ENCODE measurements around the gene TIMM44.

The TIMM44 gene

DNA sequence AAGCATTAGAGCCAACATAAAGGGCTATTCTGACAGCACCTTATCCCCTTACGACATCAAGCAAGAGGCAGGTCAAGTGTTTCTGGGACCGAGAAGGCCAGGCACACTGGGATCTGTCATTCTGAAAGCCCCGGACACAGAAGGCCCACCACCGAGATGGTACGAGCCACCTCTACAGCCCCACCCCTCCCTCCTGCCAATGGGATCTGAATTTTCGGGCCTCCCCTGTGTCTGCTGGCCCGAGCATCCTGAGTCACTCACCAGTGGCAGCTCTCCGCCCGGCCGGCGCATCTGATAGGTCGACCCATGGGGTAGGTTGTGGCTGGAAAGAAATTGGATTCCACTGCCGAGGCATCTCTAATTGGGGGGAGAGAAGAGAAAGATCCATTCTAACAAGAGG, 2.6 kb downstream of the TIMM44 start:
- in situ Hi-C loops (cut with MboI; ENCODE audit: low sequenced_read_pairs, unreplicated experiment) = no loop called here
- no peak for DNase-seq (ENCODE audit: low spot score)
- TF ChIP-seq, protein P1, sequence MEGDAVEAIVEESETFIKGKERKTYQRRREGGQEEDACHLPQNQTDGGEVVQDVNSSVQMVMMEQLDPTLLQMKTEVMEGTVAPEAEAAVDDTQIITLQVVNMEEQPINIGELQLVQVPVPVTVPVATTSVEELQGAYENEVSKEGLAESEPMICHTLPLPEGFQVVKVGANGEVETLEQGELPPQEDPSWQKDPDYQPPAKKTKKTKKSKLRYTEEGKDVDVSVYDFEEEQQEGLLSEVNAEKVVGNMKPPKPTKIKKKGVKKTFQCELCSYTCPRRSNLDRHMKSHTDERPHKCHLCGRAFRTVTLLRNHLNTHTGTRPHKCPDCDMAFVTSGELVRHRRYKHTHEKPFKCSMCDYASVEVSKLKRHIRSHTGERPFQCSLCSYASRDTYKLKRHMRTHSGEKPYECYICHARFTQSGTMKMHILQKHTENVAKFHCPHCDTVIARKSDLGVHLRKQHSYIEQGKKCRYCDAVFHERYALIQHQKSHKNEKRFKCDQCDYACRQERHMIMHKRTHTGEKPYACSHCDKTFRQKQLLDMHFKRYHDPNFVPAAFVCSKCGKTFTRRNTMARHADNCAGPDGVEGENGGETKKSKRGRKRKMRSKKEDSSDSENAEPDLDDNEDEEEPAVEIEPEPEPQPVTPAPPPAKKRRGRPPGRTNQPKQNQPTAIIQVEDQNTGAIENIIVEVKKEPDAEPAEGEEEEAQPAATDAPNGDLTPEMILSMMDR (IDR thresholded peaks at IDR 0.05; ENCODE audit: borderline replicate concordance, control extremely low read depth, extremely low read depth, insufficient read depth, missing control alignments) = no peak

DNA sequence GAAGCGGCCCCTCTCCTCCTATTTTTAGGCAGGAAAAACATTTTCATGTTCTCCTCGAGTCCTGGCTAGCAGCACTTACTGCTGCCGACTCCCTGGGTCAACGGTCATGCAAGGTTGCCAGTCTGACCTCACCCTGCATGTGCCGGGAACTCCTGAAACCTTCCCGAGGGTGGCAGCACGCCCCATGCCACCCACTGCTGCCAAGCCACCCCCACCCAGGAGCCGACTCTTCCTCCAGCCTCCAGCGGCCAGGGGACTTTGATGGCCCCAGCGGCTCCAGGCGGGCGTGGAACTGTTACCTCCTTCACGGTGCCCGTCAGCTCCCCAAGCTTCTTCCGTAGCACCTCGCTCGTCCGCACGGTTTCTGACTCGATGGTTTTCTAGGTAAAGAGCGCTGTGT, 8.7 kb downstream of the TIMM44 start:
- no peak for DNase-seq (ENCODE audit: low spot score)
- TF ChIP-seq, protein P1 (IDR thresholded peaks at IDR 0.05; ENCODE audit: borderline replicate concordance, control extremely low read depth, extremely low read depth, insufficient read depth, missing control alignments) = no peak
- in situ Hi-C loops (cut with MboI; ENCODE audit: low sequenced_read_pairs, unreplicated experiment) = no loop called here

DNA sequence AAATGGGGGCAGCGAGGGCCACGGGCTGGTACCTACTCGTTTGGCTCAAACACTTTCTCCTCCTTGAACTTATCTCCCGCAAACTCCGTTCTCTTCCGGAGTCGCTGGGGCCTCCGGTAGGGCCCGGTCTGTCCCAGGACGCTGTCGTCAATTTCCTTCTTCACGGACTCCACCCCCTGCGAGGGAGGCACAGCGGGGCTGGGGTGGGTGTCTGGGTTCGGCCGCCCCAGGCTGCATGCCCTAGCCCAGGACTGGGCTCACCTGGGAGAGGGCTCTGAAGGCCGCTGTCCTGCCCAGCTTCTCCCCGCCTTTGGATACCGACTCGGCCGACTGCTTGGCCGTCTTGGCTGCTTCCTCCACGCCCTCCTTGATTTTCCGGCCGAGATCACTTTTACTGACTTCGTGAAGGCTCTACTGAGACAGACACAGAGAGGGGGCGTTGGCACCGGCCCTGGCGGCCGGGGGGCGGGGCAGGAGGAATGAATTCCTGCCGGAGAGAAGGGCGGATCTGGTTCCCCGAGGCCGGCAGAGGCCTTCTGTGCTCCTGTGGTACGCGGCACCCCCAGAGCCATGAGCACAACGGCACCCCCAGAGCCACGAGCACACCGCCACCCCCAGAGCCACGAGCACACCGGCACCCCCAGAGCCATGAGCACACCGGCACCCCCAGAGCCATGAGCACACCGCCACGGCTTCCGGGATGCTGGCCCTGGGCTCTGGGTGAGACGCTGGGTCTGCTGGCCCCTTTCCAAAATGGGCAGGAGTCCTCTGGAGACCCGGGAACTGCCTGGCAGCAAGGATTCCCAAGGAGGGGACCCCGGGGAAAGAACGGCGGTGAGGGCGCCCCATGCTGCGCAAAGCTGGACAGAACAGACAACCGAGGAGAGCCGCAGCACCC, 9.4 kb downstream of the TIMM44 start:
- DNase-seq (ENCODE audit: low spot score) = no peak
- TF ChIP-seq, protein P1 (IDR thresholded peaks at IDR 0.05; ENCODE audit: borderline replicate concordance, control extremely low read depth, extremely low read depth, insufficient read depth, missing control alignments) = no peak
- in situ Hi-C loops (cut with MboI; ENCODE audit: low sequenced_read_pairs, unreplicated experiment) = no loop called here

DNA sequence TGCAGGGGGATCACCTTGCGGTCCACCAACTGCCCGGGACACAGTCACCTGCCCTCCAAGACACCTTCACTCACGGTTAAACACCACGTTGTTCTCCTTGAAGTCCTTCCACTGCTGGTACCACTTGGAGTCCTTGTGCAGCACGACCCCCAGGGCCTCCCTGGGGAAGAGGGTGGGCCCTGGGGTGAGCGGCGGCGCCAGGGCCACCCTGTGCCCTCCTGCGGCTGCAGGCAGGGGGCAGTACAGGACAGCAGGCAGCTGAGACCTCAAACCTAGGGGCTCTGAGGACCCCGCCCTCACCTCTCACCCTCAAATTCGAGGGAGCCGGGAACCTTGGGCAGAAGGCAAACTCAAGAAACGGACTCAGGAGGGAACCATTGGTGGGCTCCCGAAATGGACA, 10.1 kb downstream of the TIMM44 start:
- in situ Hi-C loops (cut with MboI; ENCODE audit: low sequenced_read_pairs, unreplicated experiment) = no loop called here
- no peak for DNase-seq (ENCODE audit: low spot score)
- TF ChIP-seq, protein P1 (IDR thresholded peaks at IDR 0.05; ENCODE audit: borderline replicate concordance, control extremely low read depth, extremely low read depth, insufficient read depth, missing control alignments) = no peak

DNA sequence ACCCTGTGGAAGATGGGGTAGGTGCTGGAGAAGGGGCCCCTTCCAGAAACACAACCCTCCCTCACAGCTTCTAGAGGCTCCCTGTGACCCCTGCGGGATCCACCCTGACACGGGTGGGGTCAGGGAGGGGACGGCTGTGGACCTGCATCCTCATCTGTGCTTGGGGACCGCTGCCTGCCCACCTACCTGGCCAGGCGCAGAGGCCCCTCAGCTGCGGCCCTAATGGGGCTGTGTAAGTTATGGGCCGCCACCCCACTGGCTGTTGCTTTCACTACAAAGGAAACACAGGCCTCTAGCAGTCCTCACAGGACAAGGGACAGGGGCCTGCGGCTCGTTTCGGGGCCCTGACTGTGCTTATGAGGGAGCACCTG, 10.6 kb downstream of the TIMM44 start:
- in situ Hi-C loops (cut with MboI; ENCODE audit: low sequenced_read_pairs, unreplicated experiment) = no loop called here
- no peak for DNase-seq (ENCODE audit: low spot score)
- TF ChIP-seq, protein P1 (IDR thresholded peaks at IDR 0.05; ENCODE audit: borderline replicate concordance, control extremely low read depth, extremely low read depth, insufficient read depth, missing control alignments) = no peak

DNA sequence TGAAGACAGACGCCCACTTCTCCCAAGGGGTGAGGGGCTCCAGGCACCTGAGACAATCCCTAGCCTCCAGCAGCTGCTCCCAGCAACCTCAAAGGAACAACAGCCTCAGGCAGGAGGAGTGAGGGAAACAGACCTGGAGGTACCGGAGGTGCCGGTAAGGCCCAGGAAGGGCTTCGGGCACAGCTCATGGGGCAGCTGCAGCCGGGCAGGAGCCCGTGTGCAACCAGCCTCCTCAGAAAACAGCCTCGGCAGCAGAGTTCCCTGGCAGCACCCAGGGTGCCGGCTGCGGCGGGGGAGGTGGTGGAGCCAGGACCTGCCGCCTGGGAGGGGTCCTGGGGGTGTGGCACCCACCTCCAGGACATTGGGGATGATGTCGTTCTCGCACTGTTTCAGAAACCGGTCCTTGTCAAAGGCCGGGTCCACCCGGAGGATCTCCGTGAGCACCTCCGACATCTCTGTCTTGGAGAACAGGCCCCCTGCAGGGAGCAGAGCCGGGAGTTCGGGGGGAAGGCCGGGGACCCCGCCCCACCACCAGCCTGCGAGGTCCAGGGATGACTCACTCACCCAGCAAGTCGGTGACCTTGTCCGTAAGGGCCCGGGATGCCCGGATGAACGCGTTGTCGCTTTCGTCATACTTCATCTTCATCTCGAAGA, 11.1 kb downstream of the TIMM44 start:
- TF ChIP-seq, protein P1 (IDR thresholded peaks at IDR 0.05; ENCODE audit: borderline replicate concordance, control extremely low read depth, extremely low read depth, insufficient read depth, missing control alignments) = no peak
- no peak for DNase-seq (ENCODE audit: low spot score)
- in situ Hi-C loops (cut with MboI; ENCODE audit: low sequenced_read_pairs, unreplicated experiment) = no loop called here
